Measurements from ENCODE around the gene GAB2. TPM values are rescaled to one million over a fixed set of nuclear protein-coding genes. Genes with fewer than 3 reads are reported as not detected.

The GAB2 gene
- total and polyA plus RNA-seq, 2 of the 13 experiments (the other 11 are each of a cell fraction or from before 2014, with no cell fraction given), result 4.1 to 8.6 TPM

- TF ChIP-seq HOXA3 (CRISPR knock-in tag; IDR thresholded peaks at IDR 0.05) (peak; percentile 92), RXRA (CRISPR knock-in tag; IDR thresholded peaks at IDR 0.05) (peak; percentile 78; the same call in 1 of the 2 replicates), FOXJ3 (CRISPR knock-in tag; IDR thresholded peaks at IDR 0.05; ENCODE audit: borderline replicate concordance) (peak; percentile 99; the same call in 1 of the 2 replicates), ZNF878 (CRISPR knock-in tag; IDR thresholded peaks at IDR 0.05) (peak; percentile 93), MEIS1 (CRISPR knock-in tag; IDR thresholded peaks at IDR 0.05; ENCODE audit: borderline replicate concordance) (peak; percentile 85), ZNF367 (CRISPR knock-in tag; IDR thresholded peaks at IDR 0.05; ENCODE audit: borderline replicate concordance) (no peak), ZMYM3 (CRISPR knock-in tag; IDR thresholded peaks at IDR 0.05) (peak; percentile 83; the same call in 1 of the 2 replicates), CCDC6 (CRISPR knock-in tag; IDR thresholded peaks at IDR 0.05) (peak; percentile 86), ZNF607 (CRISPR knock-in tag; IDR thresholded peaks at IDR 0.05; ENCODE audit: borderline replicate concordance) (no peak; the same call in 1 of the 2 replicates), ZNF331 (CRISPR knock-in tag; IDR thresholded peaks at IDR 0.05) (peak; percentile 98), ATRX (CRISPR knock-in tag; IDR thresholded peaks at IDR 0.05; ENCODE audit: borderline replicate concordance) (no peak), TAF15 (IDR thresholded peaks at IDR 0.05; ENCODE audit: low read depth, low read length, poor library complexity, severe bottlenecking) (no peak), ZNF552 (CRISPR knock-in tag; IDR thresholded peaks at IDR 0.05; ENCODE audit: borderline replicate concordance) (no peak), ZBTB10 (CRISPR knock-in tag; IDR thresholded peaks at IDR 0.05; ENCODE audit: borderline replicate concordance) (peak; percentile 92)
- TF ChIP-seq, protein P1, sequence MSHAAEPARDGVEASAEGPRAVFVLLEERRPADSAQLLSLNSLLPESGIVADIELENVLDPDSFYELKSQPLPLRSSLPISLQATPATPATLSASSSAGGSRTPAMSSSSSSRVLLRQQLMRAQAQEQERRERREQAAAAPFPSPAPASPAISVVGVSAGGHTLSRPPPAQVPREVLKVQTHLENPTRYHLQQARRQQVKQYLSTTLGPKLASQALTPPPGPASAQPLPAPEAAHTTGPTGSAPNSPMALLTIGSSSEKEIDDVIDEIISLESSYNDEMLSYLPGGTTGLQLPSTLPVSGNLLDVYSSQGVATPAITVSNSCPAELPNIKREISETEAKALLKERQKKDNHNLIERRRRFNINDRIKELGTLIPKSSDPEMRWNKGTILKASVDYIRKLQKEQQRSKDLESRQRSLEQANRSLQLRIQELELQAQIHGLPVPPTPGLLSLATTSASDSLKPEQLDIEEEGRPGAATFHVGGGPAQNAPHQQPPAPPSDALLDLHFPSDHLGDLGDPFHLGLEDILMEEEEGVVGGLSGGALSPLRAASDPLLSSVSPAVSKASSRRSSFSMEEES (CRISPR knock-in tag; IDR thresholded peaks at IDR 0.05), result peak; percentile 100
- TF ChIP-seq, protein P2, sequence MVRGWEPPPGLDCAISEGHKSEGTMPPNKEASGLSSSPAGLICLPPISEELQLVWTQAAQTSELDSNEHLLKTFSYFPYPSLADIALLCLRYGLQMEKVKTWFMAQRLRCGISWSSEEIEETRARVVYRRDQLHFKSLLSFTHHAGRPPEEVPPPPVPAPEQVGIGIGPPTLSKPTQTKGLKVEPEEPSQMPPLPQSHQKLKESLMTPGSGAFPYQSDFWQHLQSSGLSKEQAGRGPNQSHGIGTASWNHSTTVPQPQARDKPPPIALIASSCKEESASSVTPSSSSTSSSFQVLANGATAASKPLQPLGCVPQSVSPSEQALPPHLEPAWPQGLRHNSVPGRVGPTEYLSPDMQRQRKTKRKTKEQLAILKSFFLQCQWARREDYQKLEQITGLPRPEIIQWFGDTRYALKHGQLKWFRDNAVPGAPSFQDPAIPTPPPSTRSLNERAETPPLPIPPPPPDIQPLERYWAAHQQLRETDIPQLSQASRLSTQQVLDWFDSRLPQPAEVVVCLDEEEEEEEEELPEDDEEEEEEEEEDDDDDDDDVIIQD (CRISPR knock-in tag; IDR thresholded peaks at IDR 0.05; ENCODE audit: low read depth), result peak; percentile 99
- TF ChIP-seq, protein P3, sequence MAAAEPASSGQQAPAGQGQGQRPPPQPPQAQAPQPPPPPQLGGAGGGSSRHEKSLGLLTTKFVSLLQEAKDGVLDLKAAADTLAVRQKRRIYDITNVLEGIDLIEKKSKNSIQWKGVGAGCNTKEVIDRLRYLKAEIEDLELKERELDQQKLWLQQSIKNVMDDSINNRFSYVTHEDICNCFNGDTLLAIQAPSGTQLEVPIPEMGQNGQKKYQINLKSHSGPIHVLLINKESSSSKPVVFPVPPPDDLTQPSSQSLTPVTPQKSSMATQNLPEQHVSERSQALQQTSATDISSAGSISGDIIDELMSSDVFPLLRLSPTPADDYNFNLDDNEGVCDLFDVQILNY (CRISPR knock-in tag; conservative IDR thresholded peaks at IDR 0.05), result no peak
- TF ChIP-seq, protein P4, sequence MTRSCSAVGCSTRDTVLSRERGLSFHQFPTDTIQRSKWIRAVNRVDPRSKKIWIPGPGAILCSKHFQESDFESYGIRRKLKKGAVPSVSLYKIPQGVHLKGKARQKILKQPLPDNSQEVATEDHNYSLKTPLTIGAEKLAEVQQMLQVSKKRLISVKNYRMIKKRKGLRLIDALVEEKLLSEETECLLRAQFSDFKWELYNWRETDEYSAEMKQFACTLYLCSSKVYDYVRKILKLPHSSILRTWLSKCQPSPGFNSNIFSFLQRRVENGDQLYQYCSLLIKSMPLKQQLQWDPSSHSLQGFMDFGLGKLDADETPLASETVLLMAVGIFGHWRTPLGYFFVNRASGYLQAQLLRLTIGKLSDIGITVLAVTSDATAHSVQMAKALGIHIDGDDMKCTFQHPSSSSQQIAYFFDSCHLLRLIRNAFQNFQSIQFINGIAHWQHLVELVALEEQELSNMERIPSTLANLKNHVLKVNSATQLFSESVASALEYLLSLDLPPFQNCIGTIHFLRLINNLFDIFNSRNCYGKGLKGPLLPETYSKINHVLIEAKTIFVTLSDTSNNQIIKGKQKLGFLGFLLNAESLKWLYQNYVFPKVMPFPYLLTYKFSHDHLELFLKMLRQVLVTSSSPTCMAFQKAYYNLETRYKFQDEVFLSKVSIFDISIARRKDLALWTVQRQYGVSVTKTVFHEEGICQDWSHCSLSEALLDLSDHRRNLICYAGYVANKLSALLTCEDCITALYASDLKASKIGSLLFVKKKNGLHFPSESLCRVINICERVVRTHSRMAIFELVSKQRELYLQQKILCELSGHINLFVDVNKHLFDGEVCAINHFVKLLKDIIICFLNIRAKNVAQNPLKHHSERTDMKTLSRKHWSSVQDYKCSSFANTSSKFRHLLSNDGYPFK (CRISPR knock-in tag; IDR thresholded peaks at IDR 0.05; ENCODE audit: borderline replicate concordance), result no peak
These were observed 127.1 kb downstream of the GAB2 start (continued) for GRCh38 chr11:78290293-78291176.
